ENCODE results near the gene CALML6. TPM values are rescaled to one million over a fixed set of nuclear protein-coding genes. Genes with fewer than 3 reads are reported as not detected.

Gene CALML6
- total RNA-seq, 1 experiment from 2014 or later: 1.7 TPM

DNA sequence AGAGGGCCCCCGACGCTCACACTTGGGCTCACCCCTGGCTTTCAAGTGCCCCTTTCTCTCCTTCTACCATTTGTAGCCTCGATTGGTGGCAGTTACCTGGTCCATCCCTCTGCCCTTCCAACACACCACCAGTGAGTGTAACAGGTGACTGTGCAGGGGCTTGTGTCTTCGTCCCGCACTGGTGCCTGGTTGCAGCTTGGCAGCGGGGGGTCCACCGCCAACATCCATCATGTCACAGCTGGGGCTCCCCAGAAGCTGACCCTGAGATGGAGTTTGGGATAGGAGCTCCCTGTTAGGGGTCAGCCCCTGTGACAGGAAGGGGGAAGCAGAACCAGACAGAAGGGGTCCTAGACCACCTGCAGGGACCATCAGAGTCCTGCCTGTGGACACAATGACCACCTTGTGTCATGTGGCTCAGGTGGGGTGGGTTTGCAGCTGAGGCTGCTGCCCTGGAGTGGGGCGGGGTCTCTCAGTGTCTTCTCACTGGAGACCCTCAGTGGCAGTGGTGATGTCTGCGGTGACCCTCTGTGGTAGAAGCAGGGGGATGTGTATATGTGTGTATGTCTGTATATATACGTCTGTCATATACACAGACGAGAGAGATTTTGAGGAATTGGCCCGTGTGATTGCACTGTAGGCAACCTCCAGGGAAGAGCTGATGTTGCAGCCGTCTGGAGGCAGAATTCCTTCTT, 3.6 kb upstream of the CALML6 start:
- Mint-ChIP-seq H3K9me3 (no peaks in the 10 kb centered on the region), H3K4me3 (peak overlapping the region in 1 of 2 experiments; percentile 56; a peak in 2 of 5 replicates), H3K27me3 (ENCODE audit: low read depth) (peaks cover 2% of the 10 kb centered on the region; the same call in 1 of the 2 replicates), H3K27ac (peak overlapping the region in 1 of 3 experiments; percentile 82; a peak in 1 of 7 replicates), H3K36me3 (ENCODE audit: insufficient read depth in 1 of 3, low read depth in 3 of 3) (no peaks in the 10 kb centered on the region), H3K4me1 (peaks cover 13 to 28% of the 10 kb centered on the region in 2 experiments)
- no peak for TF ChIP-seq CTCF (conservative IDR thresholded peaks at IDR 0.05)
- H3K9ac ChIP-seq (ENCODE audit: extremely low read depth, insufficient read length, low read length): no peak overlapping the region
- H3K23me2 ChIP-seq (ENCODE audit: insufficient read length, low read depth, low read length, poor library complexity, severe bottlenecking): peaks cover 6% of the 10 kb centered on the region
- H2BK12ac ChIP-seq (ENCODE audit: insufficient read length, low read depth, low read length): no peak overlapping the region
- no peak overlapping the region for H3K18ac ChIP-seq (ENCODE audit: insufficient read length, low read depth, low read length)
- H3K79me1 ChIP-seq (ENCODE audit: insufficient read depth, low read depth, low read length, poor library complexity, severe bottlenecking): no peaks in the 10 kb centered on the region
- no peak overlapping the region for H2AFZ ChIP-seq (ENCODE audit: low read length)
- H2BK5ac ChIP-seq (ENCODE audit: insufficient read length, low read length): no peak overlapping the region
- H3K14ac ChIP-seq (ENCODE audit: insufficient read depth, low read length): no peak overlapping the region
- H3K27me3 ChIP-seq (ENCODE audit: insufficient read depth, low read length): no peaks in the 10 kb centered on the region
- no peak overlapping the region for H3K56ac ChIP-seq (ENCODE audit: insufficient read length, low read depth, low read length)
- no peak overlapping the region for H2BK20ac ChIP-seq (ENCODE audit: low read depth, low read length, poor library complexity, severe bottlenecking)
- no peaks in the 10 kb centered on the region for H4K20me1 ChIP-seq (ENCODE audit: control insufficient read depth, insufficient read depth, insufficient read length)
- no peaks in the 10 kb centered on the region for H3K4me1 ChIP-seq (ENCODE audit: insufficient read depth, low read length)
- H3K27ac ChIP-seq (ENCODE audit: insufficient read length, low read depth, low read length): no peak overlapping the region
- no CpG with 5 or more reads among the region's 13 CpGs for WGBS (ENCODE audit: extremely low coverage, insufficient read length, low lambda C conversion rate)
- no peaks in the 10 kb centered on the region for H3K79me2 ChIP-seq (ENCODE audit: insufficient read depth, low read length)
- H2BK15ac ChIP-seq (ENCODE audit: low read depth, low read length): no peak overlapping the region
- no peak overlapping the region for H2AK5ac ChIP-seq (ENCODE audit: insufficient read length, low read length)
- DNase-seq: peak; percentile 27
- H3K23ac ChIP-seq (ENCODE audit: insufficient read length, low read depth, low read length): no peak overlapping the region
- H3K9me3 ChIP-seq (ENCODE audit: control insufficient read depth, low read depth, low read length): no peaks in the 10 kb centered on the region
- no peak overlapping the region for H3K4me2 ChIP-seq (ENCODE audit: insufficient read depth, insufficient read length, low read length)
- no peak overlapping the region for H4K91ac ChIP-seq (ENCODE audit: insufficient read length, low read depth, low read length)
- no peak overlapping the region for H3K4ac ChIP-seq (ENCODE audit: low read depth, low read length)
- H2BK120ac ChIP-seq (ENCODE audit: low read depth, low read length, poor library complexity, severe bottlenecking): no peak overlapping the region
- H4K5ac ChIP-seq (ENCODE audit: insufficient read length, low read depth, low read length): no peak overlapping the region
- H4K8ac ChIP-seq (replicated peaks; ENCODE audit: insufficient read length, low read depth, low read length): no peak overlapping the region
- H3T11ph ChIP-seq (ENCODE audit: low read length): no peak overlapping the region

Measured in H9 (cell line).